HG03378 (cell line): ENCODE data around the gene TGFBR1.

Experiments used
- ATAC-seq: cut with Tn5 transposase; IDR thresholded peaks from one replicate; pipeline ENCODE4 v1.9.1; 2021; ENCODE audit warnings: mild to moderate bottlenecking, moderate library complexity; ENCODE audit not compliant: unreplicated experiment

TGFBR1 gene

GRCh38 chr9:99130069-99130468 lies 25.2 kb downstream of the TGFBR1 start:
- peak; percentile 60 for ATAC-seq

- ATAC-seq = no peak
Measured at GRCh38 chr9:99133145-99133544, 28.2 kb downstream of the TGFBR1 start.

GRCh38 chr9:99134893-99135341 lies 30.0 kb downstream of the TGFBR1 start:
- no peak for ATAC-seq

GRCh38 chr9:99135456-99135855 lies 30.5 kb downstream of the TGFBR1 start:
- ATAC-seq = no peak

GRCh38 chr9:99137225-99137624 lies 32.3 kb downstream of the TGFBR1 start:
- ATAC-seq = no peak

GRCh38 chr9:99137891-99138290 lies 33.0 kb downstream of the TGFBR1 start:
- ATAC-seq = no peak

GRCh38 chr9:99138424-99139284 lies 33.7 kb downstream of the TGFBR1 start:
- no peak for ATAC-seq

GRCh38 chr9:99139868-99140267 lies 35.0 kb downstream of the TGFBR1 start:
- ATAC-seq = no peak

- ATAC-seq = no peak
Measured at GRCh38 chr9:99140685-99141314, 35.9 kb downstream of the TGFBR1 start.

GRCh38 chr9:99141849-99142248 lies 36.9 kb downstream of the TGFBR1 start:
- ATAC-seq = no peak

- ATAC-seq = no peak
Measured at GRCh38 chr9:99142275-99142674, 37.4 kb downstream of the TGFBR1 start.

- no peak for ATAC-seq
Measured at GRCh38 chr9:99143655-99144054, 38.7 kb downstream of the TGFBR1 start.

- no peak for ATAC-seq
Measured at GRCh38 chr9:99144966-99145365, 40.1 kb downstream of the TGFBR1 start.

GRCh38 chr9:99146574-99146973 lies 41.7 kb downstream of the TGFBR1 start:
- no peak for ATAC-seq

- no peak for ATAC-seq
Measured at GRCh38 chr9:99147177-99147576, 42.3 kb downstream of the TGFBR1 start.

GRCh38 chr9:99150451-99151171 lies 45.7 kb downstream of the TGFBR1 start:
- no peak for ATAC-seq

GRCh38 chr9:99154356-99154755 lies 49.4 kb downstream of the TGFBR1 start:
- ATAC-seq = no peak

GRCh38 chr9:99155736-99156135 lies 50.8 kb downstream of the TGFBR1 start:
- no peak for ATAC-seq

GRCh38 chr9:99158629-99159028 lies 53.7 kb downstream of the TGFBR1 start:
- ATAC-seq = no peak

GRCh38 chr9:99160173-99160572 lies 55.3 kb downstream of the TGFBR1 start:
- ATAC-seq = no peak

- ATAC-seq = no peak
Measured at GRCh38 chr9:99162759-99163364, 57.9 kb downstream of the TGFBR1 start.
